Coronary artery (tissue), 2 donors: ENCODE results near the gene KIAA1328.
"Not testable (repeated sequence)": the region's sequence is repeated elsewhere in the genome, so short reads cannot be mapped to it uniquely, and the experiment has no call there.

Experiments
- DNase-seq: peaks from one replicate; pipeline ENCODE4 v3.0.0-alpha.2; 2017; ENCODE audit warnings: low spot score
- H3K27ac ChIP-seq, 2 donors: fragments of 200-600 bp; sonication (generic); one replicate each; pipeline ENCODE4 v1.5.1; 2016 to 2019
- H3K4me3 ChIP-seq: fragments of 200-600 bp; sonication (generic); 2 replicates; pipeline ENCODE4 v1.5.1; 2016; ENCODE audit warnings: mild to moderate bottlenecking, moderate library complexity
- TF ChIP-seq, protein P1 (sequence below): fragments of 200-600 bp; sonication (generic); IDR thresholded peaks from one replicate; pipeline ENCODE4 v1.5.1; 2019; ENCODE audit warnings: antibody characterized with exemption

KIAA1328 gene

DNA sequence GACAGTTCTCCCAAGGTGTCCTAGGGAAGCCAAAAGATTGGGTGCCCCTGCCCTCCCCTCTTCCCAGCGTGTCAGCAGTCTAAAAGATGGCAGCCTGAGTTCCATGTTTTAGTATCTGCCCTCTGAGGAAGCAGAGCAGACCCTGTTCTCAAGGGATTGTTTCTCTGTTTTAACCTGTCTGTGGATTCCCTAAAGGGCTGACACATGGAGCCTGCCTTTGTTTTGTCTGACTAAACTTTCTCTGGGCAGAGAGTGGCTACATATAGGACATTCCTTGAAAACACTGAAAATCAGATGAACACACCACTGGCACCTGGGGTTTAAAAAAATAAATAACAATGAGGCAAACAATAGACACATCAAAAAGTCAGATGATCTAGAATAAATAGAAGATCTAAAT, 337.6 kb downstream of the KIAA1328 start:
- no peak for DNase-seq
- Histone ChIP-seq H3K27ac (no peak overlapping the region), H3K4me3 (no peak overlapping the region)
- TF ChIP-seq, protein P1, sequence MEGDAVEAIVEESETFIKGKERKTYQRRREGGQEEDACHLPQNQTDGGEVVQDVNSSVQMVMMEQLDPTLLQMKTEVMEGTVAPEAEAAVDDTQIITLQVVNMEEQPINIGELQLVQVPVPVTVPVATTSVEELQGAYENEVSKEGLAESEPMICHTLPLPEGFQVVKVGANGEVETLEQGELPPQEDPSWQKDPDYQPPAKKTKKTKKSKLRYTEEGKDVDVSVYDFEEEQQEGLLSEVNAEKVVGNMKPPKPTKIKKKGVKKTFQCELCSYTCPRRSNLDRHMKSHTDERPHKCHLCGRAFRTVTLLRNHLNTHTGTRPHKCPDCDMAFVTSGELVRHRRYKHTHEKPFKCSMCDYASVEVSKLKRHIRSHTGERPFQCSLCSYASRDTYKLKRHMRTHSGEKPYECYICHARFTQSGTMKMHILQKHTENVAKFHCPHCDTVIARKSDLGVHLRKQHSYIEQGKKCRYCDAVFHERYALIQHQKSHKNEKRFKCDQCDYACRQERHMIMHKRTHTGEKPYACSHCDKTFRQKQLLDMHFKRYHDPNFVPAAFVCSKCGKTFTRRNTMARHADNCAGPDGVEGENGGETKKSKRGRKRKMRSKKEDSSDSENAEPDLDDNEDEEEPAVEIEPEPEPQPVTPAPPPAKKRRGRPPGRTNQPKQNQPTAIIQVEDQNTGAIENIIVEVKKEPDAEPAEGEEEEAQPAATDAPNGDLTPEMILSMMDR: no peak

- not testable (repeated sequence) for H3K4me3 ChIP-seq, DNase-seq
Observed at GRCh38 chr18:37166966-37167365, 338.0 kb downstream of the KIAA1328 start.

GRCh38 chr18:37170984-37171383, 342.1 kb downstream of the KIAA1328 start:
- Histone ChIP-seq H3K27ac (no peak overlapping the region), H3K4me3 (no peak overlapping the region)
- DNase-seq: no peak
- TF ChIP-seq, protein P1: no peak

More at GRCh38 chr18:37166966-37167365, 338.0 kb downstream of the KIAA1328 start:
- not testable (repeated sequence) for H3K27ac ChIP-seq

GRCh38 chr18:37173384-37173783, 344.5 kb downstream of the KIAA1328 start:
- no peak for DNase-seq
- H3K4me3 ChIP-seq: no peak overlapping the region
- TF ChIP-seq, protein P1: no peak
- no peak overlapping the region for H3K27ac ChIP-seq

DNA sequence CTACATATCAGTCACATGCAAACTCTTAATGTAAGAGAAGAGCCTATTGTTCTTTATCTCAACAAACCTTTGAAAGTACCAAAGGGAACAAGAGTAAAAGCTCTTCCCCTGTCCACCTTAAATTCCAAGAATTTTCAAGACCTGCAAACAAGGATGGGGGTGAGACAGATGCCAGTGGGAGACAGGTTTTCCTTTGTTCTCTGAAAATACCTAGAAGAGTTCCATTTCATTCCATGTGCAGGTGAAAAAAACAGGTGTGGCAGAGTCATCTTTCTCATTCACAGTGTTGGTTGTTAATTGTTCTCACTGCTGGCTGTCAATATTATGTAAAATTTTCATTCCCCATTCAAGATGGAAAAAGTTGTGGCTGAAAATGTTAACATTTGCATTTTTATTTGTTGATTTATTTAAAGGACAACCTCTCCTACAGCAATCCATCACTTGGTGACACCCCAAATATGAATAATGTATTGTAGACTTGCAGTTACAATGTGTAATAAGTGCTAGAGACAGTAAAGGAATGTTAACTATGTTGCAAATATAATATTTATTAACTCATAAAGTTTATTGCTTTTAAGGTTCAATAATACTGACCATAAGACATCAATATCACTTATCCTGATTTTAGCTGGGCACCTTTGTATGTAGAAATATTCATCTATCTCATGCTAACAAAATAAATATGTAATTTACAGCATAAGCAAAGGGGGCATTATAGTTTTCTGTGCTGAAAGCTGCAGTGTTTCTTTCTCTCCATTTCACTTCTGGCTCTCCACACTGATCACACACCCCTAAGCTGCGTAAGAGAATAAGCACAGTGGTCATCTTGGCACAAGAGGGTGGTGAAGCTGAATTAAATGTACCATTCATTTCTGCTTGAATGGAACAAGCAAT, 347.0 kb downstream of the KIAA1328 start:
- no peak overlapping the region for H3K4me3 ChIP-seq
- no peak overlapping the region for H3K27ac ChIP-seq
- TF ChIP-seq, protein P1: no peak

GRCh38 chr18:37176621-37176934, 347.7 kb downstream of the KIAA1328 start:
- no peak for DNase-seq
- H3K27ac ChIP-seq: no peak overlapping the region
- TF ChIP-seq, protein P1: no peak

More for the DNA sequence above, 347.0 kb downstream of the KIAA1328 start:
- DNase-seq: no peak

GRCh38 chr18:37179384-37179783, 350.5 kb downstream of the KIAA1328 start:
- TF ChIP-seq, protein P1: no peak
- no peak for DNase-seq
- no peak overlapping the region for H3K27ac ChIP-seq
- no peak overlapping the region for H3K4me3 ChIP-seq

More at GRCh38 chr18:37176621-37176934, 347.7 kb downstream of the KIAA1328 start:
- no peak overlapping the region for H3K4me3 ChIP-seq
